B cell (primary cell): Measurements from ENCODE around the gene NOL4L. TPM values are rescaled to one million over a fixed set of nuclear protein-coding genes. Genes with fewer than 3 reads are reported as not detected.

Source experiments
- ATAC-seq: fragments of 200-7000 bp; cut with Tn5 transposase; one replicate; pipeline ENCODE4 v1.10.0; 2021; ENCODE audit warnings: low read depth, mild to moderate bottlenecking, moderate number of reproducible peaks, moderate library complexity
- CTCF ChIA-PET: fragments of 350-600 bp; sonication (Branson Sonifier 250); formaldehyde crosslinking; loops from one replicate; lab custom pipeline; 2021; ENCODE audit warnings: antibody characterized with exemption, inconsistent platforms; lab: Charles Lee
- POLR2A ChIA-PET: fragments of 350-600 bp; sonication (Branson Sonifier 250); formaldehyde crosslinking; loops from one replicate; lab custom pipeline; 2021; ENCODE audit warnings: antibody characterized with exemption; lab: Charles Lee
- DNase-seq: peaks from one replicate; pipeline ENCODE4 v3.0.0; 2013
- H2AFZ ChIP-seq: 2 replicates; pipeline ENCODE4 v1.6.1; 2012; ENCODE audit warnings: mild to moderate bottlenecking, low read depth, low read length; ENCODE audit not compliant: insufficient read depth, poor library complexity, severe bottlenecking
- H3K27ac ChIP-seq, 2 donors: 1 replicate in 1 of 2; 2 replicates in 1 of 2; pipeline ENCODE4 v1.5.1; 2012 to 2013; ENCODE audit warnings: low read length in 2 of 2, mild to moderate bottlenecking in 2 of 2, moderate library complexity in 1 of 2
- H3K27me3 ChIP-seq, 4 experiments: fragments of 200-600 bp in 1 of 4; sonication (generic) in 1 of 4; replicated peaks in 1 of 4; 1 replicate in 2 of 4; 2 replicates in 2 of 4; pipeline versions ENCODE4 v1.6.1 to v1.7.0; 2013 to 2016; ENCODE audit warnings: low read length in 3 of 4, mild to moderate bottlenecking in 2 of 4, mixed read lengths in 1 of 4, moderate library complexity in 1 of 4; ENCODE audit not compliant: insufficient read depth in 4 of 4, control insufficient read depth in 3 of 4; ENCODE audit errors: control extremely low read depth in 1 of 4
- H3K36me3 ChIP-seq, 2 experiments: replicated peaks in 1 of 2; 1 replicate in 1 of 2; 2 replicates in 1 of 2; pipeline versions ENCODE4 v1.6.1 to v1.7.1; 2013; ENCODE audit warnings: low read length in 1 of 2; ENCODE audit not compliant: insufficient read depth in 2 of 2, control insufficient read depth in 1 of 2; ENCODE audit errors: control extremely low read depth in 1 of 2, extremely low read depth in 1 of 2
- H3K4me1 ChIP-seq, 2 donors: fragments of 200-600 bp in 1 of 2; sonication (generic) in 1 of 2; 1 replicate in 1 of 2; 2 replicates in 1 of 2; pipeline versions ENCODE4 v1.5.1 to v1.6.1; 2013 to 2017; ENCODE audit warnings: low read length in 2 of 2; ENCODE audit not compliant: control insufficient read depth in 2 of 2, insufficient read depth in 2 of 2
- H3K4me2 ChIP-seq: replicated peaks from 2 replicates; pipeline ENCODE3; 2012; ENCODE audit warnings: mild to moderate bottlenecking, low read depth, low read length; ENCODE audit not compliant: poor library complexity, severe bottlenecking
- H3K4me3 ChIP-seq, 5 experiments: fragments of 200-600 bp in 1 of 5; sonication (generic) in 1 of 5; 1 replicate in 3 of 5; 2 replicates in 2 of 5; pipeline versions ENCODE4 v1.5.1 to v1.7.0; 2011 to 2016; ENCODE audit warnings: low read length in 4 of 5, mild to moderate bottlenecking in 4 of 5, low read depth in 2 of 5, control low read depth in 1 of 5, moderate library complexity in 1 of 5; ENCODE audit not compliant: insufficient read depth in 1 of 5; ENCODE audit errors: control extremely low read depth in 1 of 5, extremely low read depth in 1 of 5
- H3K79me2 ChIP-seq: fragments of 200-600 bp; sonication (generic); one replicate; pipeline ENCODE4 v1.6.0; 2016; ENCODE audit warnings: low read length; ENCODE audit not compliant: control insufficient read depth, insufficient read depth
- H3K9ac ChIP-seq: fragments of 200-600 bp; sonication (generic); 2 replicates; pipeline ENCODE4 v1.6.1; 2017; ENCODE audit warnings: mild to moderate bottlenecking, low read length, moderate library complexity
- H3K9me3 ChIP-seq, 3 donors: one replicate each; pipeline versions ENCODE4 v1.6.1 to v1.7.1; 2013; ENCODE audit warnings: low read length in 2 of 3; ENCODE audit not compliant: control insufficient read depth in 2 of 3, insufficient read depth in 1 of 3; ENCODE audit errors: control extremely low read depth in 1 of 3
- H4K20me1 ChIP-seq: 2 replicates; pipeline ENCODE4 v1.6.0; 2012; ENCODE audit warnings: mild to moderate bottlenecking, low read length; ENCODE audit not compliant: insufficient read depth, control insufficient read depth, poor library complexity, severe bottlenecking
- H3K27ac Mint-ChIP-seq: one replicate; pipeline ENCODE4 v1.8.0; 2021; ENCODE audit warnings: mixed read lengths
- H3K27me3 Mint-ChIP-seq: one replicate; pipeline ENCODE4 v1.8.0; 2021; ENCODE audit warnings: mixed read lengths
- H3K4me1 Mint-ChIP-seq: one replicate; pipeline ENCODE4 v1.8.0; 2021; ENCODE audit warnings: mixed read lengths
- H3K4me3 Mint-ChIP-seq: one replicate; pipeline ENCODE4 v1.8.0; 2021; ENCODE audit warnings: mixed read lengths
- H3K9me3 Mint-ChIP-seq: one replicate; pipeline ENCODE4 v1.8.0; 2022; ENCODE audit warnings: mixed read lengths; ENCODE audit not compliant: insufficient read depth
- CTCF ChIP-seq: fragments of 200-600 bp; IDR thresholded peaks from one replicate; pipeline ENCODE4 v1.8.0; 2022; ENCODE audit warnings: antibody characterized with exemption, mild to moderate bottlenecking
- EZH2 ChIP-seq: IDR thresholded peaks from 2 replicates; pipeline ENCODE4 v1.6.1; 2012; ENCODE audit warnings: borderline replicate concordance, low read depth, mild to moderate bottlenecking, moderate library complexity, low read length; ENCODE audit not compliant: insufficient read depth, poor library complexity, severe bottlenecking
- WGBS: methylation state at CpG from one replicate; pipeline ENCODE4 v1.1.5; 2013; ENCODE audit warnings: missing lambda C conversion rate; ENCODE audit not compliant: insufficient coverage; 5-methylcytosine and 5-hydroxymethylcytosine counted together
- intact Hi-C: fragments of 100-400 bp; cut with micrococcal nuclease; formaldehyde crosslinking; loops from one replicate; pipeline ENCODE4 v1.10.0; 2022
- polyA plus RNA-seq: library from polyadenylated mRNA; depleted of rRNA; stranded (reverse); fragments of >200 nt; gene quantifications from 2 replicates; pipeline ENCODE4 v1.2.3, GENCODE V29; 2012
- total RNA-seq, 2 donors: library from RNA; stranded (reverse); fragments of 120-200 nt in 1 of 2; gene quantifications; 1 replicate in 1 of 2; 2 replicates in 1 of 2; pipeline versions ENCODE4 v1.2.3 to v1.2.4, GENCODE V29; 2013 to 2022

NOL4L gene
- total and polyA plus RNA-seq, 2 donors (not counting 1 experiment from before 2014, with no cell fraction given) = 6.5 to 7.9 TPM

GRCh38 chr20:32446301-32447100, 138.6 kb downstream of the NOL4L start:
- Histone ChIP-seq H3K27ac (no peak overlapping the region), H3K27me3 (no peaks in the 10 kb centered on the region), H2AFZ (no peak overlapping the region), H3K36me3 (peaks cover 0 to 4% of the 10 kb centered on the region in 2 experiments), H3K4me3 (no peak overlapping the region), H4K20me1 (peaks cover 6% of the 10 kb centered on the region), H3K4me1 (peaks cover 23 to 42% of the 10 kb centered on the region in 2 donors), H3K79me2 (no peaks in the 10 kb centered on the region), H3K4me2 (no peak overlapping the region), H3K9ac (no peak overlapping the region), H3K9me3 (no peaks in the 10 kb centered on the region)
- POLR2A ChIA-PET = no interaction called here
- CTCF ChIA-PET = interaction anchor here (0.8 kb wide), 1 partner anchor 11 kb away, joined by 5 read pairs; no protein-coding TSS in a partner anchor
- 83% methylated on average over 10 of the region's 14 CpGs for WGBS
- TF ChIP-seq EZH2 (no peak), CTCF (no peak)
- H3K27me3 Mint-ChIP-seq = no peaks in the 10 kb centered on the region
- ATAC-seq (no peak), DNase-seq (no peak)
- intact Hi-C loops = no loop called here
- no peaks in the 10 kb centered on the region for H3K9me3 Mint-ChIP-seq
- H3K4me1 Mint-ChIP-seq = peaks cover 38% of the 10 kb centered on the region
- H3K4me3 Mint-ChIP-seq = no peak overlapping the region
- no peak overlapping the region for H3K27ac Mint-ChIP-seq
